K562 (cell line): ENCODE data around the gene SYNE2. TPM values are rescaled to one million over a fixed set of nuclear protein-coding genes. Genes with fewer than 3 reads are reported as not detected.
"Not testable (repeated sequence)": the region's sequence is repeated elsewhere in the genome, so short reads cannot be mapped to it uniquely, and the experiment has no call there.

ENCODE experiments used
- ATAC-seq: fragments of 200-7000 bp; cut with Tn5 transposase; 3 replicates; pipeline ENCODE4 v1.9.1; 2020; ENCODE audit warnings: moderate library complexity
- BruUV-seq: library from RNA; stranded (reverse); fragments of 400-500 nt; replicated peaks from 2 replicates; lab custom pipeline; 2021; lab: Mats Ljungman, UMichigan
- CTCF ChIA-PET: fragments of 300-600 bp; formaldehyde crosslinking; extraction: SDS; loops from one replicate; lab custom pipeline; 2021; ENCODE audit warnings: low intra/inter-chr PET ratio; lab: Yijun Ruan, JAX
- POLR2A ChIA-PET: fragments of 300-600, 350-650 bp; sonication (Branson Sonifier 250); formaldehyde crosslinking; extraction: SDS; loops from one replicate; lab custom pipeline; 2021; ENCODE audit warnings: antibody characterized with exemption, inconsistent platforms; lab: Yijun Ruan, JAX
- DNase-seq, 4 experiments: peaks; one replicate each; pipeline versions ENCODE4 v3.0.0 to v3.0.0-alpha.2; 2011 to 2018; ENCODE audit warnings: low spot score in 3 of 4, mixed read lengths in 3 of 4; ENCODE audit errors: extremely low read depth in 1 of 4
- FAIRE-seq: peaks from 2 replicates; lab custom pipeline; 2011; peaks lifted over from hg19 to GRCh38; lab: Jason Lieb, UNC
- H2AFZ ChIP-seq: 2 replicates; pipeline ENCODE4 v1.6.0; 2011; ENCODE audit warnings: low read depth, low read length, control low read depth, inconsistent platforms
- H3K27ac ChIP-seq: fragments of 200-600 bp; 3 replicates; pipeline ENCODE4 v1.8.0; 2011; ENCODE audit warnings: low read depth, mild to moderate bottlenecking, control low read depth, inconsistent platforms, low read length, moderate library complexity, mixed read lengths; ENCODE audit errors: extremely low read depth
- H3K27me3 ChIP-seq, 2 experiments: fragments of 300-600 bp in 1 of 2; 2 replicates in 1 of 2; 3 replicates in 1 of 2; pipeline versions ENCODE4 v1.6.0 to v1.8.0; 2011; ENCODE audit warnings: inconsistent platforms in 2 of 2, low read length in 2 of 2, mild to moderate bottlenecking in 1 of 2, mixed read lengths in 1 of 2, moderate library complexity in 1 of 2; ENCODE audit not compliant: control insufficient read depth in 2 of 2, insufficient read depth in 2 of 2
- H3K36me3 ChIP-seq: fragments of 300-600 bp; 3 replicates; pipeline ENCODE4 v1.8.0; 2011; ENCODE audit warnings: mild to moderate bottlenecking, low read length, inconsistent platforms; ENCODE audit not compliant: control insufficient read depth, insufficient read depth
- H3K4me1 ChIP-seq, 2 experiments: fragments of 200-600 bp in 1 of 2; replicated peaks in 1 of 2; 2 replicates in 1 of 2; 3 replicates in 1 of 2; pipeline versions ENCODE4 v1.5.1 to v1.8.0; 2011; ENCODE audit warnings: inconsistent platforms in 2 of 2, low read length in 2 of 2, mild to moderate bottlenecking in 1 of 2, mixed read lengths in 1 of 2, moderate library complexity in 1 of 2; ENCODE audit not compliant: control insufficient read depth in 2 of 2, insufficient read depth in 2 of 2
- H3K4me2 ChIP-seq: 2 replicates; pipeline ENCODE4 v1.6.1; 2011; ENCODE audit warnings: low read length, control low read depth, inconsistent platforms, mixed read lengths; ENCODE audit not compliant: insufficient read depth
- H3K4me3 ChIP-seq: fragments of 200-600 bp; sonication (generic), shearing (Covaris generic); 2 replicates; pipeline ENCODE4 v1.5.1; 2016; ENCODE audit warnings: control low read depth, inconsistent platforms
- H3K79me2 ChIP-seq: fragments of 200-600 bp; 3 replicates; pipeline ENCODE4 v1.8.0; 2011; ENCODE audit warnings: low read length, inconsistent platforms; ENCODE audit not compliant: control insufficient read depth, insufficient read depth
- H3K9ac ChIP-seq, 2 experiments: 2 replicates each; pipeline versions ENCODE4 v1.6.0 to v1.6.1; 2011; ENCODE audit warnings: low read depth in 2 of 2, low read length in 2 of 2, control low read depth in 1 of 2, inconsistent platforms in 1 of 2, mild to moderate bottlenecking in 1 of 2, mixed read lengths in 1 of 2; ENCODE audit not compliant: insufficient read depth in 1 of 2
- H3K9me1 ChIP-seq: one replicate; pipeline ENCODE4 v1.6.0; 2011; ENCODE audit warnings: inconsistent platforms, mild to moderate bottlenecking, low read length, moderate library complexity; ENCODE audit not compliant: control insufficient read depth, insufficient read depth
- H3K9me3 ChIP-seq: replicated peaks from 2 replicates; pipeline ENCODE4 v1.5.1; 2011; ENCODE audit warnings: low read depth, low read length, inconsistent platforms; ENCODE audit not compliant: control insufficient read depth, insufficient read depth
- H4K20me1 ChIP-seq: replicated peaks from 2 replicates; pipeline ENCODE4 v1.6.1; 2011; ENCODE audit warnings: low read length, inconsistent platforms, mixed read lengths; ENCODE audit not compliant: control insufficient read depth, insufficient read depth
- BACH1 ChIP-seq: fragments of 200-800 bp; sonication (Bioruptor generic); IDR thresholded peaks from 2 replicates; pipeline ENCODE4 v1.6.1; 2016; ENCODE audit warnings: missing genetic modification characterization, missing compliant biosample characterization
- FOSL1 ChIP-seq: fragments of 200-800 bp; sonication (Bioruptor generic); conservative IDR thresholded peaks from 2 replicates; pipeline ENCODE4 v1.6.1; 2016; ENCODE audit warnings: missing genetic modification characterization, missing compliant biosample characterization
- HDAC2 ChIP-seq: fragments of 450-650 bp; IDR thresholded peaks from 2 replicates; pipeline ENCODE4 v1.6.1; 2016; ENCODE audit warnings: mild to moderate bottlenecking
- MTA3 ChIP-seq: fragments of 450-650 bp; formaldehyde crosslinking; IDR thresholded peaks from 2 replicates; pipeline ENCODE4 v1.6.1; 2017; ENCODE audit warnings: mild to moderate bottlenecking, borderline replicate concordance
- NFIC ChIP-seq: fragments of 450-650 bp; IDR thresholded peaks from 2 replicates; pipeline ENCODE4 v1.6.1; 2017; ENCODE audit warnings: mild to moderate bottlenecking, inconsistent platforms
- POLR2B ChIP-seq: fragments of 450-650 bp; IDR thresholded peaks from 2 replicates; pipeline ENCODE4 v1.6.1; 2018; ENCODE audit warnings: low read depth; ENCODE audit not compliant: partially characterized antibody
- ZNF707 ChIP-seq: fragments of 250-450 bp; sonication (Bioruptor Pico); conservative IDR thresholded peaks from 2 replicates; pipeline ENCODE4 v1.8.0; 2022; ENCODE audit warnings: inconsistent platforms, mild to moderate bottlenecking, moderate library complexity
- ZNF830 ChIP-seq: fragments of 250-450 bp; sonication (Bioruptor Pico); IDR thresholded peaks from 2 replicates; pipeline ENCODE4 v1.5.0; 2021; ENCODE audit warnings: mild to moderate bottlenecking
- WGBS: fragments of 100-300 bp; shearing (Covaris generic); methylation state at CpG from one replicate; pipeline ENCODE4 v1.1.6; 2016; ENCODE audit warnings: low coverage, mixed read lengths; ENCODE audit not compliant: insufficient coverage; ENCODE audit errors: missing lambda C conversion rate; 5-methylcytosine and 5-hydroxymethylcytosine counted together
- in situ Hi-C: fragments of 300-500 bp; cut with MboI; formaldehyde crosslinking; loops from 4 replicates; pipeline ENCODE4 v1.15.0; 2018; ENCODE audit warnings: inconsistent platforms, mixed read lengths
- intact Hi-C: fragments of 100-400 bp; cut with micrococcal nuclease; formaldehyde crosslinking; loops from 2 replicates; pipeline ENCODE4 v1.14.2; 2022
- polyA plus RNA-seq, 8 experiments: library from polyadenylated mRNA; depleted of rRNA in 4 of 8; stranded (reverse) in 5 of 8; unstranded in 3 of 8; fragments of >200 nt; fragmentation: Nextera tagmentation in 2 of 8; fragmentation: Illumina TruSeq in 1 of 8; extraction: Ambion mirVana in 2 of 8; extraction: Trizol in 1 of 8; gene quantifications; 2 replicates each; pipeline versions ENCODE4 v1.2.1 to v1.2.3, GENCODE V29; 2011 to 2014; ENCODE audit warnings: inconsistent platforms in 1 of 8, missing spikeins in 1 of 8
- total RNA-seq, 7 experiments: library from RNA; depleted of rRNA in 6 of 7; stranded (reverse); fragments of >200 nt in 6 of 7; fragmentation: Illumina TruSeq in 2 of 7; extraction: Trizol in 2 of 7; gene quantifications; 2 replicates each; pipeline versions ENCODE4 v1.2.1 to v1.2.3, GENCODE V29; 2011 to 2021; ENCODE audit warnings: low replicate concordance in 1 of 7
- TF ChIP-seq, protein P1 (sequence below): sonication (generic); formaldehyde crosslinking; IDR thresholded peaks from 2 replicates; pipeline ENCODE4 v1.8.1; 2022; ENCODE audit warnings: missing genetic modification reagents
- TF ChIP-seq, protein P2 (sequence below): IDR thresholded peaks from 3 replicates; pipeline ENCODE4 v1.6.1; 2011; ENCODE audit warnings: borderline replicate concordance, mild to moderate bottlenecking, moderate library complexity; ENCODE audit not compliant: insufficient read length; ENCODE audit errors: extremely low read depth
- TF ChIP-seq, protein P3 (sequence below): fragments of 450-650 bp; formaldehyde crosslinking; IDR thresholded peaks from 2 replicates; pipeline ENCODE4 v1.4.0; 2020; ENCODE audit warnings: mild to moderate bottlenecking

Gene SYNE2
- total and polyA plus RNA-seq, 9 of the 15 experiments (the other 6 are each of a cell fraction or from before 2014, with no cell fraction given), result 0.06 to 0.53 (median 0.11) TPM

DNA sequence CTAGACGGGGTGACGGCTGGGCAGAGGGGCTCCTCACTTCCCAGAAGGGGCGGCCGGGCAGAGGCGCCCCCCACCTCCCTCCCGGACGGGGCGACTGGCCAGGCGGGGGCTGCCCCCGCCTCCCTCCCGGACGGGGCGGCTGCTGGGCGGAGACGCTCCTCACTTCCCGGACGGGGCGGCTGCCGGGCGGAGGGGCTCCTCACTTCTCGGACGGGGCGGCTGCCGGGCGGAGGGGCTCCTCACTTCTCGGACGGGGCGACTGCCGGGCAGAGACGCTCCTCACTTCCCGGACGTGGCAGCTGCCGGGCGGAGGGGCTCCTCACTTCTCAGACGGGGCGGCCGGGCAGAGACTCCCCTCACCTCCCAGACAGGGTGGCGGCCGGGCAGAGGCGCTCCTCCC is 330.1 kb downstream of the SYNE2 start:
- ATAC-seq, DNase-seq, FAIRE-seq, H4K20me1 ChIP-seq, H3K4me2 ChIP-seq, CTCF ChIA-PET, H3K4me1 ChIP-seq, H3K9me3 ChIP-seq, intact Hi-C loops, POLR2A ChIA-PET, H3K79me2 ChIP-seq, H3K27ac ChIP-seq, H3K27me3 ChIP-seq, H3K4me3 ChIP-seq, BruUV-seq, H3K9ac ChIP-seq, H2AFZ ChIP-seq, H3K36me3 ChIP-seq, H3K9me1 ChIP-seq, in situ Hi-C loops: not testable (repeated sequence)
- 80% methylated on average over 2 of the region's 40 CpGs for WGBS

DNA sequence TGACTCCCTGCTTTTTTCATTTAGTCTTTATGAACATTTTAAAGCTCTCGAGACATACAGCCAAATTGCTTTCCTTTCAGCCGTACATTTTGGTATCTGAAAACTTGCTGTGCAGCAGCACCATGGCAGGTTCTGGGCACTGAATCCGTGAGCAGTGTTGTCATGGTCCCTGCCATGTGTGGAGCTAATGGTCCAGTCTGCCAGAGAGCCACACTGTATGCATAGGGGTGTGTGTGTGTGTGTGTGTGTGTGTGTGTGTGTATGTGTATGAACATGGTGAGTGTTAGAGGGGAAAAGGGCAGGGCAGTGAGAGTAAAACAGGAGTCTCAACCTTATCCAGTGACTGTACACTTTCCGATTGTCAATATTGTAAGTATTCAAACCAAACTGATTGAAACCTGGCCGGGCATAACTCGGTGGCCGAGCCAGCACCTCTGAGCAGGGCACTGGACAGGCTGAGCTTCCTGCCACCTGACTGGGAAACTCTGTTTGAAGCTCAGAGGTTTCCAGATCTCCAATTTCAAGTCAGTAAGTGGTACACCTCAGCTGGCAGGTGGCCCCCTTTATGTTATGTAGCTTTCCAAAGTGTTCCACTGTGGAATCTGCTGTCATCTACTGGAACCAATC is 331.4 kb downstream of the SYNE2 start:
- 61% methylated on average over 4 of the region's 7 CpGs for WGBS
- ATAC-seq (no peak), FAIRE-seq (no peak), DNase-seq (no peak)
- POLR2A ChIA-PET, result interaction anchor here (0.6 to 1.1 kb wide), 2 partner anchors 10 to 12 kb away, joined by 3 to 4 read pairs; no protein-coding TSS in a partner anchor
- no peaks in the 10 kb centered on the region for H3K9me1 ChIP-seq
- intact Hi-C loops, result no loop called here
- H3K4me1 ChIP-seq, result no peaks in the 10 kb centered on the region; a peak in 1 of 5 replicates
- CTCF ChIA-PET, result no interaction called here
- in situ Hi-C loops, result no loop called here
- no TSS peak for BruUV-seq
- no peaks in the 10 kb centered on the region for H3K79me2 ChIP-seq
- H3K9ac ChIP-seq, result no peak overlapping the region
- no peaks in the 10 kb centered on the region for H3K9me3 ChIP-seq
- no peak overlapping the region for H3K4me3 ChIP-seq
- no peaks in the 10 kb centered on the region for H4K20me1 ChIP-seq
- no peak overlapping the region for H3K27ac ChIP-seq
- H3K4me2 ChIP-seq, result no peak overlapping the region
- no peaks in the 10 kb centered on the region for H3K36me3 ChIP-seq
- no peak overlapping the region for H2AFZ ChIP-seq
- no peaks in the 10 kb centered on the region for H3K27me3 ChIP-seq
- TF ChIP-seq, protein P1, sequence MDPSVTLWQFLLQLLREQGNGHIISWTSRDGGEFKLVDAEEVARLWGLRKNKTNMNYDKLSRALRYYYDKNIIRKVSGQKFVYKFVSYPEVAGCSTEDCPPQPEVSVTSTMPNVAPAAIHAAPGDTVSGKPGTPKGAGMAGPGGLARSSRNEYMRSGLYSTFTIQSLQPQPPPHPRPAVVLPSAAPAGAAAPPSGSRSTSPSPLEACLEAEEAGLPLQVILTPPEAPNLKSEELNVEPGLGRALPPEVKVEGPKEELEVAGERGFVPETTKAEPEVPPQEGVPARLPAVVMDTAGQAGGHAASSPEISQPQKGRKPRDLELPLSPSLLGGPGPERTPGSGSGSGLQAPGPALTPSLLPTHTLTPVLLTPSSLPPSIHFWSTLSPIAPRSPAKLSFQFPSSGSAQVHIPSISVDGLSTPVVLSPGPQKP (CRISPR knock-in tag), result no peak
- TF ChIP-seq, protein P2, sequence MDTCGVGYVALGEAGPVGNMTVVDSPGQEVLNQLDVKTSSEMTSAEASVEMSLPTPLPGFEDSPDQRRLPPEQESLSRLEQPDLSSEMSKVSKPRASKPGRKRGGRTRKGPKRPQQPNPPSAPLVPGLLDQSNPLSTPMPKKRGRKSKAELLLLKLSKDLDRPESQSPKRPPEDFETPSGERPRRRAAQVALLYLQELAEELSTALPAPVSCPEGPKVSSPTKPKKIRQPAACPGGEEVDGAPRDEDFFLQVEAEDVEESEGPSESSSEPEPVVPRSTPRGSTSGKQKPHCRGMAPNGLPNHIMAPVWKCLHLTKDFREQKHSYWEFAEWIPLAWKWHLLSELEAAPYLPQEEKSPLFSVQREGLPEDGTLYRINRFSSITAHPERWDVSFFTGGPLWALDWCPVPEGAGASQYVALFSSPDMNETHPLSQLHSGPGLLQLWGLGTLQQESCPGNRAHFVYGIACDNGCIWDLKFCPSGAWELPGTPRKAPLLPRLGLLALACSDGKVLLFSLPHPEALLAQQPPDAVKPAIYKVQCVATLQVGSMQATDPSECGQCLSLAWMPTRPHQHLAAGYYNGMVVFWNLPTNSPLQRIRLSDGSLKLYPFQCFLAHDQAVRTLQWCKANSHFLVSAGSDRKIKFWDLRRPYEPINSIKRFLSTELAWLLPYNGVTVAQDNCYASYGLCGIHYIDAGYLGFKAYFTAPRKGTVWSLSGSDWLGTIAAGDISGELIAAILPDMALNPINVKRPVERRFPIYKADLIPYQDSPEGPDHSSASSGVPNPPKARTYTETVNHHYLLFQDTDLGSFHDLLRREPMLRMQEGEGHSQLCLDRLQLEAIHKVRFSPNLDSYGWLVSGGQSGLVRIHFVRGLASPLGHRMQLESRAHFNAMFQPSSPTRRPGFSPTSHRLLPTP, result no peak
- TF ChIP-seq, protein P3, sequence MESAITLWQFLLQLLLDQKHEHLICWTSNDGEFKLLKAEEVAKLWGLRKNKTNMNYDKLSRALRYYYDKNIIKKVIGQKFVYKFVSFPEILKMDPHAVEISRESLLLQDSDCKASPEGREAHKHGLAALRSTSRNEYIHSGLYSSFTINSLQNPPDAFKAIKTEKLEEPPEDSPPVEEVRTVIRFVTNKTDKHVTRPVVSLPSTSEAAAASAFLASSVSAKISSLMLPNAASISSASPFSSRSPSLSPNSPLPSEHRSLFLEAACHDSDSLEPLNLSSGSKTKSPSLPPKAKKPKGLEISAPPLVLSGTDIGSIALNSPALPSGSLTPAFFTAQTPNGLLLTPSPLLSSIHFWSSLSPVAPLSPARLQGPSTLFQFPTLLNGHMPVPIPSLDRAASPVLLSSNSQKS (CRISPR knock-in tag), result no peak
- TF ChIP-seq MTA3, result no peak
- TF ChIP-seq NFIC, result no peak
- no peak for TF ChIP-seq ZNF830 (CRISPR knock-in tag)
- TF ChIP-seq POLR2B, result no peak
- no peak for TF ChIP-seq HDAC2
- TF ChIP-seq FOSL1 (tag), result no peak
- TF ChIP-seq ZNF707 (CRISPR knock-in tag), result no peak
- TF ChIP-seq BACH1 (tag), result no peak
